Activated CD8-positive, alpha-beta T cell treated with anti-CD3 and anti-CD28 coated beads for 36 hours (primary cell): Measurements from ENCODE around the gene TMEM196. TPM values are rescaled to one million over a fixed set of nuclear protein-coding genes. Genes with fewer than 3 reads are reported as not detected.
"Not testable (repeated sequence)": the region's sequence is repeated elsewhere in the genome, so short reads cannot be mapped to it uniquely, and the experiment has no call there.

ENCODE experiments used
- ATAC-seq: fragments of 200-7000 bp; cut with Tn5 transposase; one replicate; pipeline ENCODE4 v1.10.0; 2021; ENCODE audit warnings: mild to moderate bottlenecking, moderate library complexity
- CTCF ChIA-PET: fragments of 350-600 bp; sonication (Branson Sonifier 250); formaldehyde crosslinking; loops from one replicate; lab custom pipeline; 2021; ENCODE audit warnings: antibody characterized with exemption; lab: Charles Lee
- POLR2A ChIA-PET: fragments of 350-600 bp; sonication (Branson Sonifier 250); formaldehyde crosslinking; loops from one replicate; lab custom pipeline; 2021; ENCODE audit warnings: antibody characterized with exemption; lab: Charles Lee
- DNase-seq: peaks from one replicate; pipeline ENCODE4 v3.0.0-alpha.2; 2020
- H3K27ac Mint-ChIP-seq: one replicate; pipeline ENCODE4 v1.8.0; 2021; ENCODE audit warnings: mild to moderate bottlenecking, mixed read lengths
- H3K27me3 Mint-ChIP-seq: one replicate; pipeline ENCODE4 v1.8.0; 2021; ENCODE audit warnings: mixed read lengths
- H3K36me3 Mint-ChIP-seq: one replicate; pipeline ENCODE4 v1.8.0; 2021; ENCODE audit warnings: low read depth, mixed read lengths
- H3K4me1 Mint-ChIP-seq: one replicate; pipeline ENCODE4 v1.8.0; 2021; ENCODE audit warnings: low read depth, mixed read lengths
- H3K4me3 Mint-ChIP-seq: one replicate; pipeline ENCODE4 v1.8.0; 2021; ENCODE audit warnings: mild to moderate bottlenecking, moderate library complexity, mixed read lengths
- H3K9me3 Mint-ChIP-seq: one replicate; pipeline ENCODE4 v1.8.0; 2021; ENCODE audit warnings: mixed read lengths
- CTCF ChIP-seq: fragments of 200-600 bp; IDR thresholded peaks from one replicate; pipeline ENCODE4 v1.8.0; 2022; ENCODE audit warnings: antibody characterized with exemption, mild to moderate bottlenecking
- intact Hi-C: fragments of 100-400 bp; cut with micrococcal nuclease; formaldehyde crosslinking; loops from one replicate; pipeline ENCODE4 v1.10.0; 2022
- total RNA-seq, 2 experiments: library from RNA; stranded (reverse); gene quantifications; one replicate each; pipeline ENCODE4 v1.2.3, GENCODE V29; 2021

Gene TMEM196
- total RNA-seq, 2 experiments from 2014 or later: not detected

DNA sequence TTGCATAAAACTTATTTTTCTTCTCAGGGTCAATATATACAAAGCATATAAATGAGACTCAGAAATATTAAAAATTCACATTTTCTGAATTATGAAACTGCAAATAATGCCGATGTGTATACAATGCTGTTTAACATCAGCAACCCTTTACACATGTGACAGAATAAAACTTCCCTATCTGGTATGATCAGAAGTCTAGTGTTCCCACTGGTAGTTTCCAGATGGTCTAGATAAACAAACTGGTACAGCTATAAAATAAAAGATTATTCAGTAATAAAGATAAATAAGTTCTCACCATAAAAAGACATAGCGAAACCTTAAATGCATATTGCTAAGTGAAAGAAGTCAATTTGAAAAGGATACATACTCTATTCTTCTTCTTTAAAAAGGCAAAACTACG, 72.5 kb downstream of the TMEM196 start:
- no peak overlapping the region for H3K4me3 Mint-ChIP-seq
- no peak for ATAC-seq
- CTCF ChIA-PET: interaction anchor here (1.4 to 2.4 kb wide), 3 partner anchors 8 to 13 kb away, joined by 7 to 13 read pairs (median 7); partner anchors contain the start of gene POLR1F

DNA sequence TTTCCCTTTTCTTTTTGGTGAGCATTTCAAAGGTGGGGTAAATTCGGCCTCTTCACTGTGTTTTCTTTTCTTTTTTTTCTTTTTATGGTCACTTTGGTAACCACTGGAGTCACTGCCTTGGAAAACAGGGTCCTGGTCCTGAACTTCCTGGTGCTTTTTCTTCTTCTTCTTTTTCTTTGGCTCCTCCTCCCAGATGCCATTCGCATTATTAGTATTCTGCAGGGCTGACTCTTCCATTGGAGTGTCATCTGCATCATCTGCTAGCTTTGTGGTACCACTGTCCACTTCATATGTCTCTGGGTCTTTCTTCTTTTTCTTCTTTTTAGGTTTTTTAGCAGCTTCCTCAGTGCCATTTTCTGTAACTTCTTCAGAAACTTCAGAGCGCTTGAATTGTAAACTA, 75.1 kb downstream of the TMEM196 start:
- H3K27ac Mint-ChIP-seq: no peak overlapping the region
- no peaks in the 10 kb centered on the region for H3K27me3 Mint-ChIP-seq
- no peak overlapping the region for H3K4me3 Mint-ChIP-seq
- intact Hi-C loops: no loop called here
- peaks cover 1% of the 10 kb centered on the region for H3K4me1 Mint-ChIP-seq
- ChIA-PET POLR2A (no interaction called here), CTCF (no interaction called here)
- DNase-seq (no peak), ATAC-seq (no peak)
- no peak for TF ChIP-seq CTCF
- no peaks in the 10 kb centered on the region for H3K9me3 Mint-ChIP-seq
- peaks cover 30% of the 10 kb centered on the region for H3K36me3 Mint-ChIP-seq

More for the DNA sequence above, 72.5 kb downstream of the TMEM196 start:
- intact Hi-C loops: no loop called here
- H3K4me1 Mint-ChIP-seq: peaks cover 17% of the 10 kb centered on the region
- TF ChIP-seq CTCF: no peak
- peaks cover 37% of the 10 kb centered on the region for H3K36me3 Mint-ChIP-seq
- DNase-seq: no peak
- POLR2A ChIA-PET: interaction anchor here (1.2 kb wide), 1 partner anchor 8 kb away, joined by 4 read pairs; the partner anchor contains the start of gene POLR1F
- no peaks in the 10 kb centered on the region for H3K27me3 Mint-ChIP-seq
- no peaks in the 10 kb centered on the region for H3K9me3 Mint-ChIP-seq
- H3K27ac Mint-ChIP-seq: no peak overlapping the region

- Mint-ChIP-seq H3K36me3 (peaks cover 19% of the 10 kb centered on the region), H3K27ac (no peak overlapping the region), H3K9me3 (no peaks in the 10 kb centered on the region), H3K4me1 (peaks cover 1% of the 10 kb centered on the region), H3K4me3 (no peak overlapping the region), H3K27me3 (no peaks in the 10 kb centered on the region)
- DNase-seq: no peak
- POLR2A ChIA-PET: interaction anchor here (1.4 kb wide), 1 partner anchor 12 kb away, joined by 4 read pairs; the partner anchor contains the start of gene POLR1F
- CTCF ChIA-PET: interaction anchor here (2.2 kb wide), 1 partner anchor 12 kb away, joined by 6 read pairs; the partner anchor contains the start of gene POLR1F
- ATAC-seq: no peak
- no peak for TF ChIP-seq CTCF
- intact Hi-C loops: no loop called here
Measured at GRCh38 chr7:19696926-19697325, 76.5 kb downstream of the TMEM196 start.

GRCh38 chr7:19692111-19692828, 81.1 kb downstream of the TMEM196 start:
- Mint-ChIP-seq H3K27me3 (no peaks in the 10 kb centered on the region), H3K36me3 (peaks cover 2% of the 10 kb centered on the region), H3K4me1 (no peaks in the 10 kb centered on the region), H3K27ac (no peak overlapping the region), H3K9me3 (no peaks in the 10 kb centered on the region), H3K4me3 (no peak overlapping the region)
- intact Hi-C loops: no loop called here
- ATAC-seq (no peak), DNase-seq (no peak)
- CTCF ChIA-PET: no interaction called here
- no peak for TF ChIP-seq CTCF
- POLR2A ChIA-PET: no interaction called here

GRCh38 chr7:19690736-19691135, 82.7 kb downstream of the TMEM196 start:
- intact Hi-C loops: no loop called here
- no peaks in the 10 kb centered on the region for H3K9me3 Mint-ChIP-seq
- no peaks in the 10 kb centered on the region for H3K36me3 Mint-ChIP-seq
- no peaks in the 10 kb centered on the region for H3K27me3 Mint-ChIP-seq
- CTCF ChIA-PET: no interaction called here
- ATAC-seq (no peak), DNase-seq (no peak)
- POLR2A ChIA-PET: no interaction called here
- no peak overlapping the region for H3K4me3 Mint-ChIP-seq
- H3K4me1 Mint-ChIP-seq: no peaks in the 10 kb centered on the region
- no peak for TF ChIP-seq CTCF
- H3K27ac Mint-ChIP-seq: no peak overlapping the region

DNA sequence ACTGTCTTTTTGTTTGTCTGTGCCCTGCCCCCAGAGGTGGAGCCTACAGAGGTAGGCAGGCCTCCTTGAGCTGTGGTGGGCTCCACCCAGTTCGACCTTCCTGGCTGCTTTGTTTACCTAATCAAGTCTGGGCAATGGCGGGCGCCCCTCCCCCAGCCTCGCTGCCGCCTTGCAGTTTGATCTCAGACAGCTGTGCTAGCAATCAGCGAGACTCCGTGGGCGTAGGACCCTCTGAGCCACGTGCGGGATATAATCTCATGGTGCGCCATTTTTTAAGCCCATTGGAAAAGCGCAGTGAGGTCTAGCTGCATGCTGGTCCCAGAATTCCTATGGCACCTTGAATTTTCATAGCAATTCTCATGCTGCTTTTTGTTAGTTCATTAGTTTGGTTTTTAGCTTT, 84.3 kb downstream of the TMEM196 start:
- H3K9me3 Mint-ChIP-seq, H3K27me3 Mint-ChIP-seq, ATAC-seq, intact Hi-C loops, H3K4me3 Mint-ChIP-seq, H3K36me3 Mint-ChIP-seq, POLR2A ChIA-PET, H3K27ac Mint-ChIP-seq, H3K4me1 Mint-ChIP-seq, DNase-seq, CTCF ChIA-PET: not testable (repeated sequence)
